COR-L47 (cell line): Measurements from ENCODE around the gene MED17.
"Not testable (repeated sequence)": the region's sequence is repeated elsewhere in the genome, so short reads cannot be mapped to it uniquely, and the experiment has no call there.

Experiments used
- DNase-seq: peaks from one replicate; lab custom pipeline; 2025; lab: John Stamatoyannopoulos, UW

MED17 gene

GRCh38 chr11:93757924-93758865 lies 25.9 kb upstream of the MED17 start:
- no peak for DNase-seq

DNA sequence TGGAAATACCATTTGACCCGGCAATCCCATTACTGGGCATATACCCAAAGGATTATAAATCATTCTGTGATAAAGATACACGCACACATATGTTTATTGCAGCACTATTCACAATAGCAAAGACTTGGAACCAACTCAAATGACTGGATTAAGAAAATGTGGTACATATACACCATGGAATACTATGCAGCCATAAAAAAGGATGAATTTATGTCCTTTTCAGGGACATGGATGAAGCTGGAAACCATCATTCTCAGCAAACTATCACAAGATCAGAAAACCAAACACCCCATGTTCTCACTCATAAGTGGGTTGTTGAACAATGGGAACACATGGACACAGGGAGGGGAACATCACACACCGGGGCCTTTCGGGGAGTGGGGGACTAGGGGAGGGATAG lies 25.0 kb upstream of the MED17 start:
- DNase-seq: not testable (repeated sequence)

GRCh38 chr11:93761910-93762309 lies 22.2 kb upstream of the MED17 start:
- DNase-seq: no peak

GRCh38 chr11:93765551-93765950 lies 18.5 kb upstream of the MED17 start:
- DNase-seq: no peak

GRCh38 chr11:93766504-93766903 lies 17.6 kb upstream of the MED17 start:
- no peak for DNase-seq

GRCh38 chr11:93767018-93767417 lies 17.1 kb upstream of the MED17 start:
- DNase-seq: no peak

DNA sequence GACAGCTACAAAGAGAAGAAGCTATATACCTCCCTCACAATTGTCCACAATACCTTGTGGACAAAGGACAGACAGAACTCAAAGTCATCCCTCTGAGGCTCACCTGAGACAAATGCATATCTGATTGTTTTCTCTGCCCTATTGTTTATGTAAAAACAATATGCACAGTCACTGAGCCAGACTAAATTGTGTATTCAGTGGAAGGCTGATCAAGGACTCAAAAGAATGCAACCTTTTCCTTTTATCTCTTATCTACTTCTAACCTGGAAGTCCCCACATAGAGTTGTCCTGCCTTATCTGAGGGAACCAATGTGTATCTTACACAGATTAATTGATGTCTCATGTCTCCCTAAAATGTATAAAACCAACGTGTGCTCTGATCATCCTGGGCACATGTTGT lies 13.9 kb upstream of the MED17 start:
- no peak for DNase-seq

DNA sequence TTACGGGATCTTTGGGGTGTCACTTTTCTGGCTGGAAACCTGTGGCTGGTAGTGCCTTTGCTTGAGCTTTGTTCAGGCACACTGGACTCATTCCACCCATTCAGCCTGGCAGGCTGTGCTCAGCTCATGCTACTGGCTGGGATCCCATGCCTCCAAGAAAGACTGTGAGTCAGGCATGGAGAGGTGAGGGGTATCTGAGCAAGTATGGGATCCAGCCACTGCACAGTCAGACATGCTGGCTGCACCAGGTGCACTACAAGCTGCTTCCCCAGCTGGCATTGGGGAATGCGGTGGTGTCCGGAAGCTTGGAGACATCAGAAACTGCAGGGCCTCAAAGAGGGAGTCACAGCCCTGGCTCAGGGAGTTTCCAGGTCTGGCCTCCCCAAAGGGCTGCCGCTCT lies 12.0 kb upstream of the MED17 start:
- DNase-seq: no peak

DNA sequence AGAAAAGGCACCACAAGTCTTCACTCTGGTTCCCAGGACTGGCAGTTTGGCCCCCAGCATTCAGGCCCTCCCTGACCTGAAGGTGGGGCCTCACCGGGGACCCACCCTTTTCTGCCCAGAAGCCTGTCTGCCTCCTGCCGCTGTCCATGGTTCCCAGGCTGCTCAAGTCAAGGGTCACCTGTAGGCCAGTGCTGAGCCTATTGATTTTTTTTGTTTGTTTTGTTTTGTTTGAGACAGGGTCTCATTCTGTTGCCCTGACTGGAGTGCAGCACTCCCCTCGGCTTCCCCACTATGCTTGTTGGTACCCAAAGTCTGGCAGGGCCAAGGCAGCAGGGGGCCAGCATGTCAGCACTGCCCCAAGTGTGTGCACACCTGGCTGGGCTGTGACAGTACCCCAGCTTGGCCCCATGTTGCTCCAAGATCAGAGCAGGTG lies 11.0 kb upstream of the MED17 start:
- no peak for DNase-seq

GRCh38 chr11:93773601-93774200 lies 10.4 kb upstream of the MED17 start:
- DNase-seq: no peak

DNA sequence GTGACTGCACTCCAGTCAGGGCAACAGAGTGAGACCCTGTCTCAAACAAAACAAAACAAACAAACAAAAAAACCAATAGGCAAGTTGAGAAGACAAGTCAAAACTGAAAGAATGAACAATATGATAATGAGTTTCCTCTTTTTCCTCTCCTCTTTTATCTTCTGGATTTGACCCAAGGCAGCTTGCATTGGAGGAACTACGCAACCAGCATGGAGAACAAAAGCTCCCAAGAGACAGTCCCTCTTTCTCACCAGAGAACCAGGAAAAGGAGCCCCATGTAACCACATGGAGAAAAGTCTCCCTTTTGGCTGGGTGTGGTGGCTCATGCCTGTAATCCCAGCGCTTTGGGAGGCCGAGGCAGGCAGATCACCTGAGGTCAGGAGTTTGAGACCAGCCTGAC lies 9.5 kb upstream of the MED17 start:
- not testable (repeated sequence) for DNase-seq

DNA sequence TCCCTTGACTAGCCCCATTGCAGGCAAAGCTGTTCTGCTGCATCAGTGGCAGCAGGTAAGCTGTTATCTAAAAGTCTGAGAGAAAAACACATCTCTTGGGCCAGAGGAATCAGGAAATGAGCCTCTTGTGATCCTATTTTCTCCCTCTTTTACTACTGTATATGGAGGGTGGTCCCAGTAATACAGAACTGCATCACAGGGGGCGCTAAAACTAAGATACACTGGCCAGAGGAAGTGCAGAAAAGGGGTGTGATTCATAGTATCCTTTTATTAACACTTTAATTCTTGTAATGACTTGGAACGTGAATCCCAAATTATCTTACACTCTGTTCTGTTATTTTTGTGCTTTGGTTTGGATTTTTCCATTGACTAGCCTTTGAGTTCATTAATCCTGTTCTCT lies 8.8 kb upstream of the MED17 start:
- no peak for DNase-seq

DNA sequence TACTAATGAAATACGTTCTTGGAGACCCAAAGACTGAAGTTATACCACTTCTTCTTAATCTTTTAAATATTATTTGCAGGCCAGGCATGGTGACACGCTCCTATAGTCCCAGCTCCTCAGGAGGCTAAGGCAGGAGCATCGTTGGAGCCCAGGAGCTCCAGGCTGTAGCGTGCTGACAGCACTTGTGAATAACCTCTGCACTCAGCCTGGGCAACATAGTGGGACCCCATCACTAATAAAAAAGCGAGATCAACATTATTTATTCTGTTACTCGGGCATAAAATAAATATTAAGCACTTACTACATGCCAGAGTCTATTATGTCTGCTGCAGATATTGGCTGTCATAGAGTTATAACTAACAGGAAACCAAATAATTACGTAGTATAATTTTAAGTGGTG lies 720 bp upstream of the MED17 start:
- no peak for DNase-seq

GRCh38 chr11:93783765-93784144 lies 327 bp upstream of the MED17 start:
- no peak for DNase-seq

DNA sequence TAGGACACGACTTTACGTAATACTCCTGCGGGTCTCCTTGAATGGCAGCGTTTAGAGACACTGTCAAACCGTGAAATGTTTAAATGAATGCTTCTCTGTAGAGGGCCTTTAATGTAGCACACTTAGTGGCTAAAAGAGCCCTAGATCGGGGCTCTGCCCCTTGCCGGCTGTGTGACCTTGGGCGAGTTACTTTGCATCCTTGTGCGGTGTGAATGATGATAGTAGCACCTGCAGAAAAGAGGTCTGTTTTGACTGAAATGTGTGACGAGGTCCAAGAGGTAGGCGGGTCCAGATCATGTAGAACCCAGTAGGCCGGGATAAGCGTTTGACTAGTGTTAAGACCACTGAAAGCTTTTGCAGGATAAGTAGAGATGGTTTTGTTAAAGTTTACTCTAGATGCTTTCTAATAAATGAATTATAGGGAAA lies 866 bp downstream of the MED17 start:
- no peak for DNase-seq

- DNase-seq: no peak
Observed at GRCh38 chr11:93791493-93791892, 7.4 kb downstream of the MED17 start.

- no peak for DNase-seq
Observed at GRCh38 chr11:93796441-93797231, 12.6 kb downstream of the MED17 start.

- no peak for DNase-seq
Observed at GRCh38 chr11:93801366-93801765, 17.3 kb downstream of the MED17 start.

DNA sequence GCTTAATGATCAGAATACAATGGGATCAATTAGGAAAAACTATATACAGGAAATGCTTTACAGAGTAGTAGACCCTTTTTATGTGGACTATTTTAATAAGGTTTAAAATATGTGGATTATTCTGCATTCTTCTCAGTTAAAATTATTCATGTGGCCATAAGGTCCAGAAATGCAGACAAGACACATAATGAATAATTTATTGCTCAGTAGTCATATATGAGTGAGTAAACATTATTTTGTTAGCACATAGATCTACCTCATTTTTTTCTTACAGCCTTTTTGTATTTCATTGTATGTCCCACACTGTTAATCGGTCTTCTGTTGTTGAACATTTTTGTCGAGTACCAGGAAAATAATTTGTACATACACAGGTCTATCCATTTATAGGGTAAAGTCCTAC lies 20.8 kb downstream of the MED17 start:
- DNase-seq: no peak

DNA sequence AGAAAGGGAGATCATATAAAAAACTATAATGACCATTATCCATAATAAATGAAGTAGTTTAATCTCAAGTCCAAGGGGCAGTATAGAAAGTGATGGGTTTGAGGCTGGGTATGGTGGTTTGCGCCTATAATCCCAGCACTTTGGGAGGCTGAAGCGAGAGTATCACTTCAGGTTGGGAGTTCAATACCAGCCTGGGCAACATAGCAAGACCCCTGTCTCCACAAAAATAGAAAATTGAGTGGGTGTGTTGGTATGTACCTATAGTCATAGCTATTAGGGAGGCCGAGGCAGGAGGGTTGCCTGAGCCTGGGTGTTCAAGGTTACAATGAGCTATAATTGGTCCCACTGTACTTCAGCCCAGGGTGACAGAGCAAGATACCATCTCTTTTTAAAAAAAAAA lies 23.9 kb downstream of the MED17 start:
- DNase-seq: no peak

- no peak for DNase-seq
Observed at GRCh38 chr11:93813974-93814373, 29.9 kb downstream of the MED17 start.

GRCh38 chr11:93814966-93815633 lies 31.0 kb downstream of the MED17 start:
- no peak for DNase-seq
